Vagina (tissue), 2 donors: Measurements from ENCODE around the gene TWIST2. TPM values are rescaled to one million over a fixed set of nuclear protein-coding genes. Genes with fewer than 3 reads are reported as not detected.

Experiments
- DNase-seq, 2 donors: peaks; one replicate each; pipeline ENCODE4 v3.0.0-alpha.2; 2017; ENCODE audit errors: extremely low spot score in 2 of 2
- H3K27ac ChIP-seq: fragments of 200-600 bp; sonication (generic); one replicate; pipeline ENCODE4 v1.5.1; 2019
- H3K27me3 ChIP-seq: fragments of 200-600 bp; sonication (generic); one replicate; pipeline ENCODE4 v1.5.1; 2019
- H3K36me3 ChIP-seq, 2 donors: fragments of 200-600 bp; sonication (generic); one replicate each; pipeline ENCODE4 v1.5.1; 2017 to 2019
- H3K4me1 ChIP-seq: fragments of 200-600 bp; sonication (generic); one replicate; pipeline ENCODE4 v1.5.1; 2019
- H3K4me3 ChIP-seq, 2 donors: fragments of 200-600 bp; sonication (generic); 1 replicate in 1 of 2; 2 replicates in 1 of 2; pipeline ENCODE4 v1.5.1; 2016 to 2019
- H3K9me3 ChIP-seq: fragments of 200-600 bp; sonication (generic); one replicate; pipeline ENCODE4 v1.5.1; 2019
- POLR2A ChIP-seq, 2 donors: fragments of 450-650 bp; IDR thresholded peaks; one replicate each; pipeline ENCODE4 v1.6.1; 2017; ENCODE audit warnings: antibody characterized with exemption in 2 of 2, mild to moderate bottlenecking in 2 of 2, moderate library complexity in 2 of 2
- POLR2AphosphoS5 ChIP-seq, 2 donors: sonication (generic); formaldehyde crosslinking; IDR thresholded peaks; one replicate each; pipeline ENCODE4 v1.9.0; 2017; ENCODE audit warnings: antibody characterized with exemption in 2 of 2, mild to moderate bottlenecking in 2 of 2, low read depth in 1 of 2; ENCODE audit not compliant: insufficient read depth in 1 of 2
- intact Hi-C: fragments of 100-400 bp; cut with DNase I; formaldehyde crosslinking; loops from one replicate; pipeline ENCODE4 v1.15.1; 2023
- total RNA-seq: library from RNA; depleted of rRNA; stranded (reverse); fragments of >200 nt; gene quantifications from one replicate; pipeline ENCODE4 v1.2.3, GENCODE V29; 2016
- TF ChIP-seq, protein P1 (sequence below), 3 experiments: fragments of 450-650 bp in 2 of 3; fragments of 200-600 bp in 1 of 3; sonication (generic) in 1 of 3; IDR thresholded peaks; one replicate each; pipeline ENCODE4 v1.5.1; 2017 to 2019; ENCODE audit warnings: antibody characterized with exemption in 3 of 3, mild to moderate bottlenecking in 2 of 3, moderate library complexity in 2 of 3

The TWIST2 gene
- total RNA-seq, 1 donor from 2014 or later = 214 TPM

DNA sequence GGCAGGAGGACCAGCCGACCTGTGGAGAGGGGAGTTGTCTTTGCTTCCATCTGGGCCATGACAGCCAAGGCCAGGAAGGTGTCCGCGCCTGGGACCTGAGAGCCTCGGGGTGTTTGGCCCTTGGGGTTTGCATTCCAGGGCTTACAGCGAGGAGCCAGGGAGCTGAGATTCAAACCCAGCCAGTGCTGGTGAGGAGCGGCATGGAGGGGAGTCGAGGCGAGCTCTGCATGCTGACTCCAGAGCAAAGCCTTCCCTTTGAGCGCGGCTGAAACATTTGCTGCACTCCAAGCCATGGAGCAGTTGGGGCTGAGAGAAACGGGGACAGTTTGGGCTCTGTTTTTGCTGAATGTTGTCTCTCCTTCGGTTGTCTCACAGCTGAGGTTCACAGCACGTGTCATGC lies 77.4 kb downstream of the TWIST2 start:
- Histone ChIP-seq H3K36me3 (no peaks in the 10 kb centered on the region), H3K4me1 (peaks cover 18% of the 10 kb centered on the region), H3K27ac (no peak overlapping the region), H3K9me3 (no peaks in the 10 kb centered on the region), H3K27me3 (no peaks in the 10 kb centered on the region), H3K4me3 (no peak overlapping the region)
- TF ChIP-seq POLR2A (IDR thresholded peaks at IDR 0.05) (no peak), POLR2AphosphoS5 (IDR thresholded peaks at IDR 0.05; ENCODE audit: insufficient read depth in 1 of 2, low read depth in 1 of 2) (no peak)
- TF ChIP-seq, protein P1, sequence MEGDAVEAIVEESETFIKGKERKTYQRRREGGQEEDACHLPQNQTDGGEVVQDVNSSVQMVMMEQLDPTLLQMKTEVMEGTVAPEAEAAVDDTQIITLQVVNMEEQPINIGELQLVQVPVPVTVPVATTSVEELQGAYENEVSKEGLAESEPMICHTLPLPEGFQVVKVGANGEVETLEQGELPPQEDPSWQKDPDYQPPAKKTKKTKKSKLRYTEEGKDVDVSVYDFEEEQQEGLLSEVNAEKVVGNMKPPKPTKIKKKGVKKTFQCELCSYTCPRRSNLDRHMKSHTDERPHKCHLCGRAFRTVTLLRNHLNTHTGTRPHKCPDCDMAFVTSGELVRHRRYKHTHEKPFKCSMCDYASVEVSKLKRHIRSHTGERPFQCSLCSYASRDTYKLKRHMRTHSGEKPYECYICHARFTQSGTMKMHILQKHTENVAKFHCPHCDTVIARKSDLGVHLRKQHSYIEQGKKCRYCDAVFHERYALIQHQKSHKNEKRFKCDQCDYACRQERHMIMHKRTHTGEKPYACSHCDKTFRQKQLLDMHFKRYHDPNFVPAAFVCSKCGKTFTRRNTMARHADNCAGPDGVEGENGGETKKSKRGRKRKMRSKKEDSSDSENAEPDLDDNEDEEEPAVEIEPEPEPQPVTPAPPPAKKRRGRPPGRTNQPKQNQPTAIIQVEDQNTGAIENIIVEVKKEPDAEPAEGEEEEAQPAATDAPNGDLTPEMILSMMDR (IDR thresholded peaks at IDR 0.05) = no peak
- intact Hi-C loops = no loop called here
- DNase-seq = no peak

DNA sequence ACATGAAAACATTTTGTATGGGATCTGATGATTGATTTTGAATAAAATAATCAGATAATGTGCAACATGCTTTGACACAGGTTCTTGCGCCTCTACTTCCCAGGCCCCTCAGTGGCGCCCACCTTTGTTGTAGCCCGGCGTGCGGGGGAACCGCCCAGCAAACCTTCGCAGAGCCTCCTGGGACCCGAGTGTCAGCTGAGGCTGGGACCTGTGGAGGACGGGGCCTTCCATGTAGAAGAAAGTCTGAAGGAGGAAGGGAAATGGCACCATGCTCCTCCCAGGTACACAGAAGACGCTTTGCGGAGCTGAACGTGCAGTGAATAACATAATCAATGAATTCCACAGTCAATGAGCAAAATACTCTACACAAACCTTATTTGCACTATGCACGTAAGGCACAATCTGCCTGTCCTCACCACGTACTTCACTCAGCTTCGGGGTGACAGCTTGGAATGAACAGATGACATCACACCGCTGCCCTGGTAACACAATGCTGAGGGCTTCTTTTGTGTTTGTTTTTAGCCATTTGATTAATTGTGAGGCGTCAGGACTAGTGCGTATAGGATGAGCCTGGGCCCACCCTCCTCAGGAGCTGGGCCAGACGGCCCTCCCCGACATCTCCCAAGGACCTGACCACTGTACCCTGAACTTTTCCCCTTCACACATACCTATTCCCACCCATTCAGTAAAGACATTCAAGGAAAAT lies 78.1 kb downstream of the TWIST2 start:
- Histone ChIP-seq H3K27me3 (no peaks in the 10 kb centered on the region), H3K4me3 (no peak overlapping the region), H3K9me3 (no peaks in the 10 kb centered on the region), H3K4me1 (peaks cover 25% of the 10 kb centered on the region), H3K36me3 (no peaks in the 10 kb centered on the region), H3K27ac (no peak overlapping the region)
- TF ChIP-seq POLR2AphosphoS5 (IDR thresholded peaks at IDR 0.05; ENCODE audit: insufficient read depth in 1 of 2, low read depth in 1 of 2) (no peak), POLR2A (IDR thresholded peaks at IDR 0.05) (no peak)
- TF ChIP-seq, protein P1 (IDR thresholded peaks at IDR 0.05) = no peak
- intact Hi-C loops = no loop called here
- no peak for DNase-seq

DNA sequence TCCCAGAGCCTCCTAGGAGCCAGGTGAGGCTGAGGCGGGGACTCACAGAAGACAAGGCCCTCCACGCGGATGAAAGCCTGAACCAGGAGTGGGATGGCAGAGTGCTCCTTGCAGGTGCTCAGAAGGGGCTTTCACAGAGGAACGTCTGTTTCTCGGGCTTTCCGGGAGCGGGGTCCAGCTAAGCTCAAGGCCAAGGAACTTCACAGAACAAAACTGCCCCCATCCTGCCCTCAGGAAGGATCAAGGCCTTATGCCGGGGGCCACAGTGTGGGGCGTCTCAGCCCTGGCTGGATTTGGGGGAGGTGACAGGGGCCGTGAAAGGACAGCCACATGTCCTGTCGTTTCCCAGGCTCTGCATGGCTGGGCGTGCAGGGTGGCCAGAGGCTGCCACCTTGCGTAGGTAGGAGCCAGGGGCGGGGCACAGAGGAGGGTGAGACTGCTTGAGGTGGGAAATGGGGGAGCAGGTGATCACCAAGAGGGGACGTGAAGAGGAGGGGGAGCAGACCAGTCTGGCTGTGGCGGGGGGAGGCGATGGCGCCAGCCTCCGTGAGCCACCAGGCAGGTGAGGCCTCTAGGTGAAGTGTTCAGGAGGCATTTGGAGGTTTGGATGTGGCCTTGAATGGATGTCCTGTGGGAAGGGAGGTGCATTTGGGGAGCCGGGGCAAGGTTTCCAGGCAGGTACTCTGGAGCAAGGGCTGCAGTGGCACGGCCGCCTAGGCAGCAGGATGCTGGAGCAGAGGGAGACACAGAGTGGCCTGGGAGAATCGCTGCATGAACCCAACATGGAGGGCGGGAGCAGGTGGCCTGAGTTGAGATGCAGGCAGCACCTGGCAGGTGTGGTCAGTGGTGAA lies 79.1 kb downstream of the TWIST2 start:
- Histone ChIP-seq H3K27me3 (no peaks in the 10 kb centered on the region), H3K4me1 (peaks cover 25% of the 10 kb centered on the region), H3K4me3 (no peak overlapping the region), H3K9me3 (no peaks in the 10 kb centered on the region), H3K36me3 (no peaks in the 10 kb centered on the region), H3K27ac (no peak overlapping the region)
- intact Hi-C loops = no loop called here
- DNase-seq = no peak
- TF ChIP-seq POLR2A (IDR thresholded peaks at IDR 0.05) = no peak
- no peak for TF ChIP-seq POLR2AphosphoS5 (IDR thresholded peaks at IDR 0.05; ENCODE audit: insufficient read depth in 1 of 2, low read depth in 1 of 2)
- TF ChIP-seq, protein P1 (IDR thresholded peaks at IDR 0.05) = no peak

DNA sequence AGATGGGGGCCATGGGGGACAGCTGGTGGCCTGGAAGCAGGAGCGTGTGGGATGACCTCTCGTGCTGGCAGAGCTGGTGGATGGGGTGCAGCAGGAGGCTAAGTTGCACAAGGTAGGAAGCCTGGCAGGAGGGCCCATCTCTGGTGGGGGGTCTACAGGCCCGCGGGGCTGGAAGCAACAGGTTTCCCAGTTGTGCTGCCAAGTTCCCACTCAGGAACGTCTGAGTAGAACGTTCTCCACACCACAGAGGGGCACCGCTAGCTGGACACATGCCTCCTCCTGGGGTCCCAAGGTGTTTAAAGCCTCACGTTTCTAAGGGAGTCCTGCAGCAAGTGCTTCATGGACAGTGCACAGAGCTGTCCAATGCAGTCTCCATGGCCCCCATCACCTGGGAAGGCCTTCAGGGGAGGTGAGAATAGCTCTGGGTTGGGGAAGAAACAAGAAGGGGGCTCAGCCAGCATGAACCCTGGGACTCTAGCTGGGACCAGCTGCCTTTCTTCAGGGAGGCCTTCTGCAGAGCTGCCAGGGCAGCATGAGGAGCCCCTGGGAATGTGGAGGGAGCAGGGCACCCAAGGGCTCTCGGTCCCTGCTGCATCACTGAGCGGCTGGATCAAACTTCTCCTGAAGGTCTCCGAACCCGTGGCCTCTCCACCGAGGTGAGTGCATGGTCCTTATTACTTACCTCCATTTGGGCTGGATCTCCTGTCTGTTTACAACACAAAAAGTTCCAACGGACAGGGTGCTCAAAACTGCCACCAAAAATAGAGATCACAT lies 80.0 kb downstream of the TWIST2 start:
- H3K27me3 ChIP-seq = no peaks in the 10 kb centered on the region
- no peaks in the 10 kb centered on the region for H3K9me3 ChIP-seq
- H3K4me3 ChIP-seq = no peak overlapping the region
- DNase-seq = no peak
- H3K4me1 ChIP-seq = peaks cover 25% of the 10 kb centered on the region
- TF ChIP-seq POLR2AphosphoS5 (IDR thresholded peaks at IDR 0.05; ENCODE audit: insufficient read depth in 1 of 2, low read depth in 1 of 2) = no peak
- no peak for TF ChIP-seq POLR2A (IDR thresholded peaks at IDR 0.05)
- TF ChIP-seq, protein P1 (IDR thresholded peaks at IDR 0.05) = no peak
- peak overlapping the region; percentile 78 for H3K27ac ChIP-seq
- no peaks in the 10 kb centered on the region for H3K36me3 ChIP-seq
- intact Hi-C loops = no loop called here
